ENCODE results near the gene KCNK2.

Gene KCNK2

DNA sequence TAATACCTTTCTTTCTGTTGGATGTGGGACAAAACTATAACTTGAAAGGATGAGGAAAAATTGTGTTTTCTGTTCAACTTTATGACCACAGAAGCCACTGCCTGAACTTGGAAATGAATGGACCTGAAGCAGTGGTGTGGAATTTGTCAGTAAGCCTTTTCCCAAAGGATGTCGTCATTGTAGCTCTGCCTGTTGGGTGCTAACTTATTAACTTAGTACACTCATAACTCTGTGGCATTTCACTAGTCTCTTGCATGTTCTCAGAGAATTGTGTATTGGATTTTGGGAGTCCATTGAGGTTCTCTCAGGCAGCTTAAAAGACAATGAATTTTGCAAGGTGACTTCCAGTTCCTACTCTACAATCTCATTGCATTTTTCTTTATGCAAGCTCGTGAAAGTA is 49.6 kb downstream of the KCNK2 start:
- TF ChIP-seq, protein P1, sequence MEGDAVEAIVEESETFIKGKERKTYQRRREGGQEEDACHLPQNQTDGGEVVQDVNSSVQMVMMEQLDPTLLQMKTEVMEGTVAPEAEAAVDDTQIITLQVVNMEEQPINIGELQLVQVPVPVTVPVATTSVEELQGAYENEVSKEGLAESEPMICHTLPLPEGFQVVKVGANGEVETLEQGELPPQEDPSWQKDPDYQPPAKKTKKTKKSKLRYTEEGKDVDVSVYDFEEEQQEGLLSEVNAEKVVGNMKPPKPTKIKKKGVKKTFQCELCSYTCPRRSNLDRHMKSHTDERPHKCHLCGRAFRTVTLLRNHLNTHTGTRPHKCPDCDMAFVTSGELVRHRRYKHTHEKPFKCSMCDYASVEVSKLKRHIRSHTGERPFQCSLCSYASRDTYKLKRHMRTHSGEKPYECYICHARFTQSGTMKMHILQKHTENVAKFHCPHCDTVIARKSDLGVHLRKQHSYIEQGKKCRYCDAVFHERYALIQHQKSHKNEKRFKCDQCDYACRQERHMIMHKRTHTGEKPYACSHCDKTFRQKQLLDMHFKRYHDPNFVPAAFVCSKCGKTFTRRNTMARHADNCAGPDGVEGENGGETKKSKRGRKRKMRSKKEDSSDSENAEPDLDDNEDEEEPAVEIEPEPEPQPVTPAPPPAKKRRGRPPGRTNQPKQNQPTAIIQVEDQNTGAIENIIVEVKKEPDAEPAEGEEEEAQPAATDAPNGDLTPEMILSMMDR (IDR thresholded peaks at IDR 0.05; ENCODE audit: low read depth, low read length): no peak
- no peak overlapping the region for H3K4me3 ChIP-seq (ENCODE audit: low read depth, low read length)

DNA sequence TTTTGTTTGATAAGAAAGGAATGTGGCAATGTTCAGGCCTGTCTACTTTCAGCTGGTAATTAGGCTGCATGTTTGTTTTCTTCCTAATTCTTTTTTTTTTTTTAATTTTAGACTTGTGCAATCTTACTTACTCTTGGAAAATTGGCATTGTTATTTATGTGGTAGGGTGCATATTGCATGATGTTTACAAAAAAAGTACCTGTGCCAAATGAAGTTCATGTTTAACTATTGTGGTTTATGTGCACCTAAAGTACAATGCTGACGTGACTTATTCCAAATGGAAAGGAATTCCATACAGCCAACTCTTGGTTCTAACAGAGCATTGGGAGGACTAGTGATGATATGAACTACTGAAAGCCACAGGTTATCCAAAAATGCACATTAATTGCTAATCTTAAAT is 51.0 kb downstream of the KCNK2 start:
- TF ChIP-seq, protein P1 (IDR thresholded peaks at IDR 0.05; ENCODE audit: low read depth, low read length): no peak
- H3K4me3 ChIP-seq (ENCODE audit: low read depth, low read length): no peak overlapping the region

GRCh38 chr1:215137985-215138384 is 55.4 kb downstream of the KCNK2 start:
- TF ChIP-seq, protein P1 (IDR thresholded peaks at IDR 0.05; ENCODE audit: low read depth, low read length): no peak

DNA sequence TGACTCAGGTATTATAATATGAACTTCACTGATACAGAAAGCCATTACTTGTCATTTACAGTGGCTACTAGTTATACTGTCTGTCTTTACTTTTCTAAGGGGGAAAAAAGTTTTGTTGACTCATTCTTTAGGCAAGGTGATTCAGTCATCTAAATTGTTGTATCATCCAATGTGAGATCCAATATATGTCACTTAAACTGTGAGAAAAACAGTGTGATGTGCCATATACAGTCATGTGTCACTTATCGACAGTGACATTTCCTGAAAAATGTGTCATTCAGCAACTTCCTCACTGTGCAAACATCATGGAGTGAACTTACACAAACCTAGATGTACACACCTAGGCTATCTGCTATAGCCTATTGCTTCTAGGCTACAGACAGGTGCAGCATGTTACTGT is 57.6 kb downstream of the KCNK2 start:
- H3K4me3 ChIP-seq (ENCODE audit: low read depth, low read length): no peak overlapping the region
- TF ChIP-seq, protein P1 (IDR thresholded peaks at IDR 0.05; ENCODE audit: low read depth, low read length): no peak

More at GRCh38 chr1:215137985-215138384, 55.4 kb downstream of the KCNK2 start:
- H3K4me3 ChIP-seq (ENCODE audit: low read depth, low read length): no peak overlapping the region

DNA sequence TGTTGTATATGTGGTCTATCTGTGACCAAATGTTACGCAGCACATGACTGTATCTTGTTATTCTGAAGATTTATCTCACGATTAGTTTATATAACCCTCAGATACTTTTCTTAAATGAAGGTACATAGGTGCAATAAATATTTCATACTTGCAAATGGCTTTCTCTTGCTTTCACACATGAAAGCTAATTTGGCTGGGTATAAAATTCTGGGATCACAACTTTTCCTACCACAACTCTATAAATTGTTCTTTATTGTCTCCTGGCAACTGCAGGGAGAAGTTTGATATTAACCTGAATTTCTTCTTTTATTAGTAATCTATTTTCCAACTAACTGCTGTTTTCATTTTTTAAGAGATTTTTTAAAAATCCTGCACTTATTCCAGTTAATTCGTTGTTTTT is 58.9 kb downstream of the KCNK2 start:
- no peak overlapping the region for H3K4me3 ChIP-seq (ENCODE audit: low read depth, low read length)
- TF ChIP-seq, protein P1 (IDR thresholded peaks at IDR 0.05; ENCODE audit: low read depth, low read length): no peak

DNA sequence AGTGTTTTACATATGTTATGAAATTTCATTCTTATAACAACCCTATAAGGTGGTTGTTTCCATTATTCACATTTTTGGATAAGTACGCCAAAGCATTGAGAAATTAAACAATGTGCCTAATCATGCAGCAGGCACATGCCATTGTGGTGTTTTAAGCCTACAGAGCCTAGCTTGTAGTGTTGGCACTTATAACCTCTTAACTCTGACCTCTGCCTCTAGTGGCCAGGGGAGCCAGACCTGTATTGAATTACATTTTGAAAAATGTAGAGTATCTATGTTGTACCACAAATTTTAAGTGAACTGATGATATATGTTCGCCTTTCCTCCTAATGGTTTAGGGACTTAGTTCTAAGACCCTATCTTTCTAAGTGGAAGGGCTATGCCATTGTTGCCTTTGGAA is 61.0 kb downstream of the KCNK2 start:
- TF ChIP-seq, protein P1 (IDR thresholded peaks at IDR 0.05; ENCODE audit: low read depth, low read length): no peak
- H3K4me3 ChIP-seq (ENCODE audit: low read depth, low read length): no peak overlapping the region

GRCh38 chr1:215146240-215146975 is 63.9 kb downstream of the KCNK2 start:
- no peak overlapping the region for H3K4me3 ChIP-seq (ENCODE audit: low read depth, low read length)
- TF ChIP-seq, protein P1 (IDR thresholded peaks at IDR 0.05; ENCODE audit: low read depth, low read length): peak; percentile 58; the same call in 1 of the 2 replicates

Data from WI38 (cell line).